Endothelial cell of umbilical vein (primary cell): ENCODE measurements around the gene USP49. TPM values are rescaled to one million over a fixed set of nuclear protein-coding genes. Genes with fewer than 3 reads are reported as not detected.

Experiments
- BruUV-seq: library from RNA; stranded (reverse); fragments of 400-500 nt; replicated peaks from 2 replicates; lab custom pipeline; 2021; lab: Mats Ljungman, UMichigan
- CTCF ChIA-PET: fragments of 300-600, 350-600 bp; sonication (Branson Sonifier 250); formaldehyde crosslinking; loops from one replicate; lab custom pipeline; 2021; ENCODE audit warnings: antibody characterized with exemption, inconsistent platforms; lab: Charles Lee
- POLR2A ChIA-PET: fragments of 300-600, 350-600 bp; sonication (Branson Sonifier 250); formaldehyde crosslinking; loops from one replicate; lab custom pipeline; 2021; ENCODE audit warnings: antibody characterized with exemption, inconsistent platforms; lab: Charles Lee
- DNase-seq: peaks from one replicate; pipeline ENCODE4 v3.0.0-alpha.2; 2011; ENCODE audit warnings: low read depth, low spot score
- FAIRE-seq: peaks from 2 replicates; lab custom pipeline; 2011; peaks lifted over from hg19 to GRCh38; lab: Jason Lieb, UNC
- H2AFZ ChIP-seq: 2 replicates; pipeline ENCODE4 v1.6.0; 2012; ENCODE audit warnings: low read depth, low read length, control low read depth, inconsistent platforms
- H3K27ac ChIP-seq: 2 replicates; pipeline ENCODE4 v1.5.1; 2011; ENCODE audit warnings: low read depth, mild to moderate bottlenecking, control low read depth, low read length, moderate library complexity; ENCODE audit not compliant: insufficient read depth
- H3K27me3 ChIP-seq, 2 experiments: 2 replicates each; pipeline versions ENCODE4 v1.6.0 to v1.6.1; 2011; ENCODE audit warnings: low read length in 2 of 2, mixed read lengths in 1 of 2; ENCODE audit not compliant: control insufficient read depth in 2 of 2, insufficient read depth in 2 of 2
- H3K36me3 ChIP-seq, 2 experiments: 2 replicates in 1 of 2; 3 replicates in 1 of 2; pipeline ENCODE4 v1.5.1; 2011; ENCODE audit warnings: low read length in 2 of 2, mild to moderate bottlenecking in 1 of 2, moderate library complexity in 1 of 2; ENCODE audit not compliant: control insufficient read depth in 2 of 2, insufficient read depth in 2 of 2; ENCODE audit errors: extremely low read depth in 1 of 2
- H3K4me1 ChIP-seq: 3 replicates; pipeline ENCODE4 v1.5.1; 2011; ENCODE audit warnings: mild to moderate bottlenecking, low read length; ENCODE audit not compliant: control insufficient read depth, insufficient read depth; ENCODE audit errors: extremely low read depth
- H3K4me2 ChIP-seq: 2 replicates; pipeline ENCODE4 v1.6.1; 2011; ENCODE audit warnings: low read length, control low read depth, mixed read lengths; ENCODE audit not compliant: insufficient read depth
- H3K4me3 ChIP-seq, 3 experiments: fragments of 200-600 bp in 1 of 3; sonication (generic), shearing (Covaris generic) in 1 of 3; replicated peaks in 1 of 3; 2 replicates each; pipeline ENCODE4 v1.5.1; 2011 to 2016; ENCODE audit warnings: control low read depth in 3 of 3, low read length in 3 of 3, mild to moderate bottlenecking in 2 of 3, inconsistent platforms in 1 of 3, low read depth in 1 of 3, moderate library complexity in 1 of 3; ENCODE audit not compliant: insufficient read depth in 1 of 3
- H3K79me2 ChIP-seq: 2 replicates; pipeline ENCODE4 v1.6.0; 2012; ENCODE audit warnings: low read length, inconsistent platforms; ENCODE audit not compliant: control insufficient read depth, insufficient read depth
- H3K9ac ChIP-seq: replicated peaks from 2 replicates; pipeline ENCODE3; 2011; ENCODE audit warnings: low read length, control low read depth; ENCODE audit not compliant: insufficient read depth; ENCODE audit errors: extremely low read depth
- H3K9me1 ChIP-seq: replicated peaks from 3 replicates; pipeline ENCODE4 v1.6.0; 2011; ENCODE audit warnings: mild to moderate bottlenecking, low read length; ENCODE audit not compliant: control insufficient read depth, insufficient read depth; ENCODE audit errors: extremely low read depth
- H3K9me3 ChIP-seq: replicated peaks from 2 replicates; pipeline ENCODE4 v1.5.1; 2012; ENCODE audit warnings: low read length, inconsistent platforms; ENCODE audit not compliant: control insufficient read depth, insufficient read depth
- H4K20me1 ChIP-seq: replicated peaks from 2 replicates; pipeline ENCODE3; 2011; ENCODE audit warnings: mild to moderate bottlenecking, low read length; ENCODE audit not compliant: control insufficient read depth, insufficient read depth; ENCODE audit errors: extremely low read depth
- FOS ChIP-seq: IDR thresholded peaks from 2 replicates; pipeline ENCODE4 v1.6.1; 2011; ENCODE audit warnings: mild to moderate bottlenecking, low read length, moderate library complexity, borderline replicate concordance; ENCODE audit not compliant: insufficient read depth
- GATA2 ChIP-seq: IDR thresholded peaks from 2 replicates; pipeline ENCODE4 v1.7.0; 2011; ENCODE audit warnings: low read depth, mild to moderate bottlenecking, moderate library complexity, mixed read lengths, low read length; ENCODE audit not compliant: insufficient read length, insufficient read depth
- JUN ChIP-seq: IDR thresholded peaks from 2 replicates; pipeline ENCODE4 v1.6.1; 2011; ENCODE audit warnings: borderline replicate concordance, low read depth; ENCODE audit not compliant: insufficient read length, insufficient read depth
- POLR2AphosphoS5 ChIP-seq: IDR thresholded peaks from 2 replicates; pipeline ENCODE4 v1.6.1; 2012; ENCODE audit warnings: low read depth, mild to moderate bottlenecking, control low read depth, low read length, moderate library complexity; ENCODE audit not compliant: insufficient read depth
- dilution Hi-C: fragments of 300-500 bp; cut with MboI; formaldehyde crosslinking; loops from one replicate; pipeline ENCODE4 v1.15.0; 2019; ENCODE audit warnings: low sequenced_read_pairs; ENCODE audit not compliant: extremely low pct_ligation_motif_present
- intact Hi-C: fragments of 100-400 bp; cut with micrococcal nuclease; formaldehyde crosslinking; loops from one replicate; pipeline ENCODE4 v1.10.0; 2022
- polyA plus RNA-seq, 4 experiments: library from polyadenylated mRNA; depleted of rRNA in 3 of 4; stranded (reverse) in 3 of 4; unstranded in 1 of 4; fragments of >200 nt; gene quantifications; 2 replicates each; pipeline versions ENCODE4 v1.2.1 to v1.2.3, GENCODE V29; 2011 to 2012; ENCODE audit warnings: missing spikeins in 1 of 4
- total RNA-seq: library from RNA; stranded (reverse); gene quantifications from 2 replicates; pipeline ENCODE4 v1.2.3, GENCODE V29; 2021

Gene USP49
- total and polyA plus RNA-seq, 2 donors (not counting 3 experiments of a cell fraction or from before 2014, with no cell fraction given) = 2.4 to 4.1 TPM

GRCh38 chr6:41821266-41821665, 73.9 kb downstream of the USP49 start:
- Histone ChIP-seq H3K79me2 (no peaks in the 10 kb centered on the region), H4K20me1 (no peaks in the 10 kb centered on the region), H3K4me3 (no peak overlapping the region), H3K4me2 (no peak overlapping the region), H3K27me3 (no peaks in the 10 kb centered on the region), H2AFZ (no peak overlapping the region), H3K4me1 (peaks cover 18% of the 10 kb centered on the region), H3K9me1 (no peaks in the 10 kb centered on the region), H3K9me3 (no peaks in the 10 kb centered on the region), H3K9ac (no peak overlapping the region), H3K36me3 (no peaks in the 10 kb centered on the region), H3K27ac (no peak overlapping the region)
- no peak for FAIRE-seq
- ChIA-PET CTCF (interaction anchor here (0.9 kb wide), 1 partner anchor 115 kb away, joined by 3 read pairs; no protein-coding TSS in a partner anchor), POLR2A (no interaction called here)
- intact Hi-C loops (no loop called here), dilution Hi-C loops (no loop called here)
- DNase-seq = no peak
- BruUV-seq = no TSS peak
- TF ChIP-seq GATA2 = no peak

- Histone ChIP-seq H4K20me1 (no peaks in the 10 kb centered on the region), H3K27me3 (no peaks in the 10 kb centered on the region), H3K4me1 (peaks cover 3% of the 10 kb centered on the region), H3K36me3 (no peaks in the 10 kb centered on the region), H3K9me1 (no peaks in the 10 kb centered on the region), H3K27ac (no peak overlapping the region), H2AFZ (no peak overlapping the region), H3K79me2 (no peaks in the 10 kb centered on the region), H3K9ac (no peak overlapping the region), H3K4me3 (no peak overlapping the region), H3K4me2 (no peak overlapping the region), H3K9me3 (no peaks in the 10 kb centered on the region)
- TF ChIP-seq JUN = peak; percentile 9
- no peak for TF ChIP-seq POLR2AphosphoS5
- peak; percentile 22 for TF ChIP-seq FOS
- dilution Hi-C loops = no loop called here
- CTCF ChIA-PET = interaction anchor here (1.1 to 2.0 kb wide), 3 partner anchors 10 to 210 kb away, joined by 4 to 6 read pairs (median 4); no protein-coding TSS in a partner anchor
- POLR2A ChIA-PET = no interaction called here
- intact Hi-C loops = no loop called here
- FAIRE-seq = no peak
- DNase-seq = peak; percentile 21
- BruUV-seq = no TSS peak
Observed at GRCh38 chr6:41818271-41819054, 76.7 kb downstream of the USP49 start.
